Adrenal gland (tissue), 12 donors: ENCODE results near the gene ACAD9. TPM values are rescaled to one million over a fixed set of nuclear protein-coding genes. Genes with fewer than 3 reads are reported as not detected.
A peak's percentile ranks its signal among the peaks of the same experiment; 100 is the strongest.

ENCODE experiments used
- DNase-seq, 7 donors: peaks; one replicate each; pipeline ENCODE4 v3.0.0-alpha.2; 2019 to 2020
- H3K27ac ChIP-seq, 5 donors: fragments of 200-600 bp; sonication (generic) in 4 of 5; 1 replicate in 3 of 5; 2 replicates in 2 of 5; pipeline versions ENCODE4 v1.5.1 to v1.8.0; 2016 to 2020; ENCODE audit warnings: mild to moderate bottlenecking in 1 of 5
- H3K27me3 ChIP-seq: fragments of 200-600 bp; 2 replicates; pipeline ENCODE4 v1.8.0; 2021
- H3K36me3 ChIP-seq, 2 donors: fragments of 200-600 bp; replicated peaks in 1 of 2; 1 replicate in 1 of 2; 2 replicates in 1 of 2; pipeline versions ENCODE4 v1.5.1 to v1.8.0; 2018 to 2022
- H3K4me1 ChIP-seq, 2 donors: fragments of 200-600 bp; replicated peaks in 1 of 2; 1 replicate in 1 of 2; 2 replicates in 1 of 2; pipeline versions ENCODE4 v1.5.1 to v1.8.0; 2018 to 2021
- H3K4me3 ChIP-seq, 4 donors: fragments of 200-600 bp; sonication (generic) in 3 of 4; one replicate each; pipeline ENCODE4 v1.5.1; 2016 to 2018
- H3K9me3 ChIP-seq, 3 donors: fragments of 200-600 bp; sonication (generic) in 1 of 3; replicated peaks in 1 of 3; 1 replicate in 2 of 3; 2 replicates in 1 of 3; pipeline versions ENCODE4 v1.5.1 to v1.8.0; 2016 to 2021
- POLR2A ChIP-seq, 2 donors: fragments of 450-650 bp; IDR thresholded peaks; one replicate each; pipeline ENCODE4 v1.6.1; 2017; ENCODE audit warnings: antibody characterized with exemption in 2 of 2, mild to moderate bottlenecking in 2 of 2, moderate library complexity in 1 of 2
- WGBS, 4 donors: extraction: QIAGEN DNeasy Blood & Tissue Kit in 2 of 4; methylation state at CpG; one replicate each; pipeline versions ENCODE4 v1.1.5 to v1.1.7; 2013 to 2017; 5-methylcytosine and 5-hydroxymethylcytosine counted together
- intact Hi-C, 2 donors: fragments of 100-400 bp; cut with DNase I; formaldehyde crosslinking; loops; one replicate each; pipeline versions ENCODE4 v1.14.1 to v1.15.0; 2022 to 2023
- polyA plus RNA-seq, 3 donors: library from polyadenylated mRNA; stranded (reverse); fragments of 200-250 nt in 2 of 3; fragments of 350-450 nt in 1 of 3; fragmentation: Illumina TruSeq in 1 of 3; extraction: RNeasy Lipid Tissue Mini Kit (QIAGEN cat#74804) in 1 of 3; gene quantifications; one replicate each; pipeline ENCODE4 v1.2.3, GENCODE V29; 2013 to 2014
- total RNA-seq, 9 donors: library from RNA; depleted of rRNA in 4 of 9; stranded (reverse); fragments of >200 nt in 4 of 9; fragments of 120-200 nt in 1 of 9; fragmentation: NEBNext Ultra II Directional in 1 of 9; extraction: Animal tissue kit (Norgen Biotek cat#: 25700) in 1 of 9; gene quantifications; one replicate each; pipeline versions ENCODE4 v1.1.0 to v1.2.4, GENCODE V29; 2013 to 2023
- TF ChIP-seq, protein P1 (sequence below), 6 experiments: fragments of 450-650 bp in 4 of 6; fragments of 200-600 bp in 2 of 6; sonication (generic) in 1 of 6; IDR thresholded peaks; 1 replicate in 5 of 6; 2 replicates in 1 of 6; pipeline versions ENCODE4 v1.5.1 to v1.8.0; 2016 to 2021; ENCODE audit warnings: antibody characterized with exemption in 6 of 6, mild to moderate bottlenecking in 2 of 6, moderate library complexity in 1 of 6
- donor health status: healthy with polysubstance abuse.
- donor health status: Bipolar disorder and iron deficiency.
- donor health status: DM: yes; HTN: yes; CAD: no.
- donor health status: DM: no; HTN: no; CAD: no.
- donor health status: DM: no; HTN: no; CAD: no.
- donor health status: DM: yes; HTN: yes; CAD: no.

The ACAD9 gene
- total and polyA plus RNA-seq, 12 donors = 39.1 to 68.0 (median 51.6) TPM

DNA sequence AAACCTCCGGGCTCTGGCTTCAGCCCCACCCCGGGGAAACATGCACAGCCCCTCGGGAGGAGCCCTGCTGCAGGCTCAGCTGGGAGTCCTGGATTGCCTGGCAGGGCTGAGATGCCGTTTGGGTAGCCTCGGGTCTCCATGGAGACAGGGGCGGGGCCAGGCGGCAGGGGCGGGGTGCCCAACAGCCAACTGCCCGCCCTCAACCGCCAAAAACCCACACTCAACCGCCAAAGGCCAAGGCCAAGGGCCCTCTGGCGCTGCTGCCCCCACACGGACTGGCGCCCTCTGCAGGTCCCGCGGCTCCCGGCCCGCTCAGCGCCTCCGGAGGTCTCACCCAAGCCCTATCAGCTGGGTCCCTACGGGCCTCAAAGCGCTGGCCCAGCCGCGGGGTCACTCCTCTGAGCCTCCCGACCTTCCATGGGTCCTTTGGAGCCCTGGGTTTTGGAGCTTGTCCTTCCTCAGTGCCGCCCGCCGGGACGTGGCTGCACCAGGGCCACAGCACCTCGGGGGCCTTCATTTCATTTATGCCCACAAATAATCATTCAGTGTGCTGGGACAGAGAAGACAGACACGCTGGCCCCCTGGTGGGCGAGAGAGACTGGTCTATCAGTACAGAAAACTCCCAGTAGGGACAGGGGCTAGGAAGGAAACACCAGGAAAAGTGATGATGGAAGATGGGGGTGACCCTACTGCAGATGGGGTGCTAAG lies 33.5 kb upstream of the ACAD9 start:
- no peaks in the 10 kb centered on the region for H3K27me3 ChIP-seq
- TF ChIP-seq POLR2A (IDR thresholded peaks at IDR 0.05) = no peak
- TF ChIP-seq, protein P1, sequence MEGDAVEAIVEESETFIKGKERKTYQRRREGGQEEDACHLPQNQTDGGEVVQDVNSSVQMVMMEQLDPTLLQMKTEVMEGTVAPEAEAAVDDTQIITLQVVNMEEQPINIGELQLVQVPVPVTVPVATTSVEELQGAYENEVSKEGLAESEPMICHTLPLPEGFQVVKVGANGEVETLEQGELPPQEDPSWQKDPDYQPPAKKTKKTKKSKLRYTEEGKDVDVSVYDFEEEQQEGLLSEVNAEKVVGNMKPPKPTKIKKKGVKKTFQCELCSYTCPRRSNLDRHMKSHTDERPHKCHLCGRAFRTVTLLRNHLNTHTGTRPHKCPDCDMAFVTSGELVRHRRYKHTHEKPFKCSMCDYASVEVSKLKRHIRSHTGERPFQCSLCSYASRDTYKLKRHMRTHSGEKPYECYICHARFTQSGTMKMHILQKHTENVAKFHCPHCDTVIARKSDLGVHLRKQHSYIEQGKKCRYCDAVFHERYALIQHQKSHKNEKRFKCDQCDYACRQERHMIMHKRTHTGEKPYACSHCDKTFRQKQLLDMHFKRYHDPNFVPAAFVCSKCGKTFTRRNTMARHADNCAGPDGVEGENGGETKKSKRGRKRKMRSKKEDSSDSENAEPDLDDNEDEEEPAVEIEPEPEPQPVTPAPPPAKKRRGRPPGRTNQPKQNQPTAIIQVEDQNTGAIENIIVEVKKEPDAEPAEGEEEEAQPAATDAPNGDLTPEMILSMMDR (IDR thresholded peaks at IDR 0.05) = peak; percentile 49 to 89 (median 60)
- peaks cover 7 to 10% of the 10 kb centered on the region in 2 donors for H3K4me1 ChIP-seq
- H3K27ac ChIP-seq = peak overlapping the region in 2 of 5 donors; percentile 59 to 63
- intact Hi-C loops = loop anchor here in 1 of 2 donors (5.0 kb wide), 1 partner anchor 229 kb away; no protein-coding TSS in a partner anchor
- H3K4me3 ChIP-seq = peak overlapping the region in 2 of 4 donors; percentile 5 to 46
- peak; percentile 86 to 92 (median 91) for DNase-seq
- WGBS, 4 donors = 1 to 8% (median 3%) methylated on average over 8 to 32 of the region's 32 CpGs
- no peaks in the 10 kb centered on the region for H3K9me3 ChIP-seq
- H3K36me3 ChIP-seq = no peaks in the 10 kb centered on the region

GRCh38 chr3:128846486-128846891 lies 32.9 kb upstream of the ACAD9 start:
- intact Hi-C loops = loop anchor here in 1 of 2 donors (5.0 kb wide), 1 partner anchor 229 kb away; no protein-coding TSS in a partner anchor
- Histone ChIP-seq H3K9me3 (no peaks in the 10 kb centered on the region), H3K27me3 (no peaks in the 10 kb centered on the region), H3K4me1 (peaks cover 7 to 10% of the 10 kb centered on the region in 2 donors), H3K4me3 (no peak overlapping the region), H3K27ac (peak overlapping the region in 2 of 5 donors; percentile 59 to 63), H3K36me3 (no peaks in the 10 kb centered on the region)
- TF ChIP-seq POLR2A (IDR thresholded peaks at IDR 0.05) = no peak
- TF ChIP-seq, protein P1 (IDR thresholded peaks at IDR 0.05) = no peak
- no peak for DNase-seq
- 72 to 76% (median 73%) methylated on average over 13 of the region's 13 CpGs for WGBS, 4 donors

- TF ChIP-seq, protein P1 (IDR thresholded peaks at IDR 0.05) = no peak
- no peak for TF ChIP-seq POLR2A (IDR thresholded peaks at IDR 0.05)
- intact Hi-C loops = loop anchor here in 1 of 2 donors (5.0 kb wide), 1 partner anchor 231 kb away; no protein-coding TSS in a partner anchor
- WGBS, 4 donors = 90 to 92% (median 90%) methylated on average over 13 to 15 of the region's 15 CpGs
Observed at GRCh38 chr3:128847666-128848370, 31.6 kb upstream of the ACAD9 start.

DNA sequence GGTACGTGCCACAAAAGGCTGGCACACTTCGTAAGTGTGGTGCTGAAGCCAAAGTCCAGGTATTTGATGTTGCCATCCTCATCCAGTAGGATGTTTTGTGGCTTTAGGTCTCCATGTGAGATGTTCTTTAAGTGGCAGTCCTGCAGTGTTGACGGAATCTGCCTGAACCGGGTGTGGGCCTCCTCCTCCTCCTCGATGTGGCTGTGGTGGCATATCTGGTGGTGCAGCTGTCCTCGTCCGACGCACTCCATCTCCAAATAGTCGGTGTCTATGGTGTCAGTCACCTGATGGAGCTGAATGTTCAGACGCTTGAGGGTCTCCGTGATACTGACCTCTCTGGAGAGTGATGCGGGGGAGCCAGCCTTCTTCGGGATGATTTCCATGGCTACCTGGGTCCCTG lies 30.5 kb upstream of the ACAD9 start:
- intact Hi-C loops = loop anchor here in 1 of 2 donors (5.0 kb wide), 1 partner anchor 232 kb away; no protein-coding TSS in a partner anchor

More at GRCh38 chr3:128847666-128848370, 31.6 kb upstream of the ACAD9 start:
- Histone ChIP-seq H3K27ac (no peak overlapping the region), H3K27me3 (no peaks in the 10 kb centered on the region), H3K9me3 (no peaks in the 10 kb centered on the region), H3K4me1 (peaks cover 7 to 10% of the 10 kb centered on the region in 2 donors), H3K36me3 (no peaks in the 10 kb centered on the region), H3K4me3 (no peak overlapping the region)
- DNase-seq = no peak

More for the DNA sequence above, 30.5 kb upstream of the ACAD9 start:
- Histone ChIP-seq H3K4me1 (peaks cover 7 to 10% of the 10 kb centered on the region in 2 donors), H3K27ac (no peak overlapping the region), H3K9me3 (no peaks in the 10 kb centered on the region), H3K27me3 (no peaks in the 10 kb centered on the region), H3K4me3 (no peak overlapping the region), H3K36me3 (no peaks in the 10 kb centered on the region)
- TF ChIP-seq, protein P1 (IDR thresholded peaks at IDR 0.05) = no peak
- no peak for TF ChIP-seq POLR2A (IDR thresholded peaks at IDR 0.05)
- WGBS, 4 donors = 84 to 97% (median 96%) methylated on average over 5 to 13 of the region's 13 CpGs
- no peak for DNase-seq
